ENCODE results near the gene TAOK2.

The TAOK2 gene

GRCh38 chr16:29971304-29971703, 2.4 kb upstream of the TAOK2 start:
- Histone ChIP-seq H3K27ac (ENCODE audit: low read depth, low read length) (no peak overlapping the region), H3K36me3 (ENCODE audit: insufficient read depth, low read length) (peaks cover 23% of the 10 kb centered on the region), H3K27me3 (ENCODE audit: control insufficient read depth in 1 of 2, insufficient read depth in 2 of 2, low read length in 2 of 2) (no peaks in the 10 kb centered on the region), H3K9me3 (ENCODE audit: low read length) (no peaks in the 10 kb centered on the region), H3K9ac (ENCODE audit: low read length) (no peak overlapping the region), H3K4me1 (ENCODE audit: insufficient read depth, low read length) (peaks cover 18% of the 10 kb centered on the region), H3K4me3 (ENCODE audit: low read depth in 1 of 2, low read length in 2 of 2) (no peak overlapping the region)

- Histone ChIP-seq H3K36me3 (ENCODE audit: insufficient read depth, low read length) (peaks cover 24% of the 10 kb centered on the region), H3K9ac (ENCODE audit: low read length) (no peak overlapping the region), H3K4me3 (ENCODE audit: low read depth in 1 of 2, low read length in 2 of 2) (no peak overlapping the region), H3K4me1 (ENCODE audit: insufficient read depth, low read length) (peaks cover 27% of the 10 kb centered on the region), H3K9me3 (ENCODE audit: low read length) (no peaks in the 10 kb centered on the region), H3K27ac (ENCODE audit: low read depth, low read length) (no peak overlapping the region), H3K27me3 (ENCODE audit: control insufficient read depth in 1 of 2, insufficient read depth in 2 of 2, low read length in 2 of 2) (no peaks in the 10 kb centered on the region)
These were observed 1.2 kb upstream of the TAOK2 start for GRCh38 chr16:29972500-29972899.

GRCh38 chr16:29972992-29973383, 680 bp upstream of the TAOK2 start:
- Histone ChIP-seq H3K9ac (ENCODE audit: low read length) (no peak overlapping the region), H3K36me3 (ENCODE audit: insufficient read depth, low read length) (peaks cover 27% of the 10 kb centered on the region), H3K4me1 (ENCODE audit: insufficient read depth, low read length) (peaks cover 27% of the 10 kb centered on the region), H3K9me3 (ENCODE audit: low read length) (no peaks in the 10 kb centered on the region), H3K4me3 (ENCODE audit: low read depth in 1 of 2, low read length in 2 of 2) (no peak overlapping the region), H3K27me3 (ENCODE audit: control insufficient read depth in 1 of 2, insufficient read depth in 2 of 2, low read length in 2 of 2) (no peaks in the 10 kb centered on the region), H3K27ac (ENCODE audit: low read depth, low read length) (no peak overlapping the region)

- Histone ChIP-seq H3K9ac (ENCODE audit: low read length) (peak overlapping the region; percentile 98), H3K27ac (ENCODE audit: low read depth, low read length) (peak overlapping the region; percentile 95), H3K4me3 (ENCODE audit: low read depth in 1 of 2, low read length in 2 of 2) (peak overlapping the region; percentile 95 to 97), H3K4me1 (ENCODE audit: insufficient read depth, low read length) (peaks cover 27% of the 10 kb centered on the region), H3K9me3 (ENCODE audit: low read length) (no peaks in the 10 kb centered on the region), H3K36me3 (ENCODE audit: insufficient read depth, low read length) (peaks cover 32% of the 10 kb centered on the region), H3K27me3 (ENCODE audit: control insufficient read depth in 1 of 2, insufficient read depth in 2 of 2, low read length in 2 of 2) (no peaks in the 10 kb centered on the region)
These were observed 844 bp downstream of the TAOK2 start for GRCh38 chr16:29974291-29975133.

GRCh38 chr16:29975134-29975538, 1.5 kb downstream of the TAOK2 start:
- Histone ChIP-seq H3K27me3 (ENCODE audit: control insufficient read depth in 1 of 2, insufficient read depth in 2 of 2, low read length in 2 of 2) (no peaks in the 10 kb centered on the region), H3K4me1 (ENCODE audit: insufficient read depth, low read length) (peaks cover 27% of the 10 kb centered on the region), H3K4me3 (ENCODE audit: low read depth in 1 of 2, low read length in 2 of 2) (peak overlapping the region; percentile 95 to 97), H3K9ac (ENCODE audit: low read length) (peak overlapping the region; percentile 98), H3K36me3 (ENCODE audit: insufficient read depth, low read length) (peaks cover 38% of the 10 kb centered on the region), H3K9me3 (ENCODE audit: low read length) (no peaks in the 10 kb centered on the region), H3K27ac (ENCODE audit: low read depth, low read length) (peak overlapping the region; percentile 95)

GRCh38 chr16:29975811-29976511, 2.3 kb downstream of the TAOK2 start:
- peaks cover 27% of the 10 kb centered on the region for H3K4me1 ChIP-seq (ENCODE audit: insufficient read depth, low read length)
- no peaks in the 10 kb centered on the region for H3K27me3 ChIP-seq (ENCODE audit: control insufficient read depth in 1 of 2, insufficient read depth in 2 of 2, low read length in 2 of 2)
- peak overlapping the region; percentile 39 to 97 for H3K4me3 ChIP-seq (ENCODE audit: low read depth in 1 of 2, low read length in 2 of 2)
- peak overlapping the region; percentile 98 for H3K9ac ChIP-seq (ENCODE audit: low read length)
- H3K9me3 ChIP-seq (ENCODE audit: low read length), result no peaks in the 10 kb centered on the region
- H3K36me3 ChIP-seq (ENCODE audit: insufficient read depth, low read length), result peaks cover 46% of the 10 kb centered on the region
- H3K27ac ChIP-seq (ENCODE audit: low read depth, low read length), result peak overlapping the region; percentile 37

GRCh38 chr16:29977063-29977825, 3.6 kb downstream of the TAOK2 start:
- Histone ChIP-seq H3K9ac (ENCODE audit: low read length) (no peak overlapping the region), H3K4me3 (ENCODE audit: low read depth in 1 of 2, low read length in 2 of 2) (peak overlapping the region in 1 of 2 donors; percentile 97), H3K27me3 (ENCODE audit: control insufficient read depth in 1 of 2, insufficient read depth in 2 of 2, low read length in 2 of 2) (no peaks in the 10 kb centered on the region), H3K9me3 (ENCODE audit: low read length) (no peaks in the 10 kb centered on the region), H3K4me1 (ENCODE audit: insufficient read depth, low read length) (peaks cover 27% of the 10 kb centered on the region), H3K27ac (ENCODE audit: low read depth, low read length) (peak overlapping the region; percentile 7), H3K36me3 (ENCODE audit: insufficient read depth, low read length) (peaks cover 54% of the 10 kb centered on the region)

GRCh38 chr16:29978081-29978480, 4.4 kb downstream of the TAOK2 start:
- no peaks in the 10 kb centered on the region for H3K27me3 ChIP-seq (ENCODE audit: control insufficient read depth in 1 of 2, insufficient read depth in 2 of 2, low read length in 2 of 2)
- H3K4me3 ChIP-seq (ENCODE audit: low read depth in 1 of 2, low read length in 2 of 2), result no peak overlapping the region
- H3K27ac ChIP-seq (ENCODE audit: low read depth, low read length), result no peak overlapping the region
- H3K9ac ChIP-seq (ENCODE audit: low read length), result no peak overlapping the region
- H3K9me3 ChIP-seq (ENCODE audit: low read length), result no peaks in the 10 kb centered on the region
- H3K36me3 ChIP-seq (ENCODE audit: insufficient read depth, low read length), result peaks cover 57% of the 10 kb centered on the region
- H3K4me1 ChIP-seq (ENCODE audit: insufficient read depth, low read length), result peaks cover 27% of the 10 kb centered on the region

GRCh38 chr16:29978564-29979270, 5.0 kb downstream of the TAOK2 start:
- peaks cover 27% of the 10 kb centered on the region for H3K4me1 ChIP-seq (ENCODE audit: insufficient read depth, low read length)
- H3K9ac ChIP-seq (ENCODE audit: low read length), result no peak overlapping the region
- H3K27ac ChIP-seq (ENCODE audit: low read depth, low read length), result no peak overlapping the region
- no peak overlapping the region for H3K4me3 ChIP-seq (ENCODE audit: low read depth in 1 of 2, low read length in 2 of 2)
- peaks cover 63% of the 10 kb centered on the region for H3K36me3 ChIP-seq (ENCODE audit: insufficient read depth, low read length)
- H3K27me3 ChIP-seq (ENCODE audit: control insufficient read depth in 1 of 2, insufficient read depth in 2 of 2, low read length in 2 of 2), result no peaks in the 10 kb centered on the region
- no peaks in the 10 kb centered on the region for H3K9me3 ChIP-seq (ENCODE audit: low read length)

GRCh38 chr16:29982560-29983419, 9.1 kb downstream of the TAOK2 start:
- Histone ChIP-seq H3K4me3 (ENCODE audit: low read depth in 1 of 2, low read length in 2 of 2) (no peak overlapping the region), H3K9ac (ENCODE audit: low read length) (no peak overlapping the region), H3K36me3 (ENCODE audit: insufficient read depth, low read length) (peaks cover 92% of the 10 kb centered on the region), H3K4me1 (ENCODE audit: insufficient read depth, low read length) (no peaks in the 10 kb centered on the region), H3K9me3 (ENCODE audit: low read length) (no peaks in the 10 kb centered on the region), H3K27me3 (ENCODE audit: control insufficient read depth in 1 of 2, insufficient read depth in 2 of 2, low read length in 2 of 2) (no peaks in the 10 kb centered on the region), H3K27ac (ENCODE audit: low read depth, low read length) (no peak overlapping the region)
